GM19397 (cell line): Measurements from ENCODE around the gene USHBP1.

Experiments used
- ATAC-seq: cut with Tn5 transposase; IDR thresholded peaks from one replicate; pipeline ENCODE4 v1.9.1; 2021; ENCODE audit warnings: mild to moderate bottlenecking, moderate library complexity; ENCODE audit not compliant: unreplicated experiment

Gene USHBP1, protein sequence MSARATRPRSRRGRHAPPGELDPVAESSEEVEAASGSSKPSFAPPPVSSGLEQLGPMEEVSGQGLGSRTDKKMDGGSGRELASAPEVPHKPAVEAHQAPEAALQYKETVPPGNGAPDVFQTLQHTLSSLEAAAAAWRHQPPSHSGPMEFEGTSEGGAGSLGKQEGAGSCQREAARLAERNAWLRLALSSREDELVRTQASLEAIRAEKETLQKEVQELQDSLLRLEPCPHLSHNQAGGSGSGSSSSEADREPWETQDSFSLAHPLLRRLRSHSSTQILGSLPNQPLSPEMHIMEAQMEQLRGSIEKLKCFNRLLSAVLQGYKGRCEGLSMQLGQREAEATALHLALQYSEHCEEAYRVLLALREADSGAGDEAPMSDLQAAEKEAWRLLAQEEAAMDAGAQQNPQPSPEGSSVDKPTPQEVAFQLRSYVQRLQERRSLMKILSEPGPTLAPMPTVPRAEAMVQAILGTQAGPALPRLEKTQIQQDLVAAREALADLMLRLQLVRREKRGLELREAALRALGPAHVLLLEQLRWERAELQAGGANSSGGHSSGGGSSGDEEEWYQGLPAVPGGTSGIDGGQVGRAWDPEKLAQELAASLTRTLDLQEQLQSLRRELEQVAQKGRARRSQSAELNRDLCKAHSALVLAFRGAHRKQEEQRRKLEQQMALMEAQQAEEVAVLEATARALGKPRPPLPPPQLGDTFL

DNA sequence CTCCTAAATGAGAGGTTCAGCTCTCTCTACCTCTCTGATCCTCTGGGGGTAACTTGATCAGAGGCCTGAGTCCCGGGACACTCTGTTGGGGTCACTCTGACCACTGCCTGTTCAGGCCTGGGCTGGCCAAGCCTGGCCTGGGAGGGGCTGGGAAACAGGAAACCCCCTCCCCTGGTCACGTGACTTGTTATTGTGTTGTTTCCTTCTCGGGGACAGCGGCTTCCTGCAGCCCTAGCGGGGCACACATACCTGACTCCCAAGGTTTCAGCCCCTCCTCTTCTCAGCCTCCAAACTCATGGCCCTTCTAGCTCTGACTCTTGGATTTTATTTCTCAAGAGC, at the start of gene USHBP1:
TSS of gene USHBP1 (minus strand) at position 105 of the 339 bp plus-strand sequence. CDS start 446 bp downstream, outside the sequence.
- no peak for ATAC-seq

DNA sequence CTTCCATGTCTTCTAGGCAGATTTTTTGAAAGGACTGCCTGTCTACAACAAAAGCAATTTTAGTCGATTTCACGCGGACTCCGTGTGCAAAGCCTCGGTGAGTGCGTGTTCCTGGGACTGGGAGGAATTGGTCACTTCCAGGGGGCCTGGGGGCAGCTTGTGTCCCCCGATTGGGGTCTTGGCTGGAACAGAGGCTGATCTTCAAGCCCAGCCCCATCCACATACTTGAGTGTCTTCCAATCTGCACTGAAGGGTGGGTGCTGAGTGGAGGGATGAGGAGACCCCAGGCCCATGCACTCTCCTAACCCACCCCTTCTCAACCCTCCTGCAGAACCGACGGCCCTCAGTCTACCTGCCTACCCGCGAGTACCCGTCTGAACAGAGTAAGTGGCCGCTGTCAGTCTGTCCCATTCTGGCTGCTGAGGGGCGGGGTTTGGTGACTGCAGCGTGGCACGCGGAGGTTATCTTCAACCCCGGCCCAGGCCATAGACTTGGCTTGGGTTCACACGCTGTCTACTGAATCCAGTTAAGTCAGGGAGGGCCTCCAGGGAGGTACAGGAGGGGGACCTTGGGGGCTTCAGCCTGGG, 49.6 kb upstream of the USHBP1 start:
- no peak for ATAC-seq

DNA sequence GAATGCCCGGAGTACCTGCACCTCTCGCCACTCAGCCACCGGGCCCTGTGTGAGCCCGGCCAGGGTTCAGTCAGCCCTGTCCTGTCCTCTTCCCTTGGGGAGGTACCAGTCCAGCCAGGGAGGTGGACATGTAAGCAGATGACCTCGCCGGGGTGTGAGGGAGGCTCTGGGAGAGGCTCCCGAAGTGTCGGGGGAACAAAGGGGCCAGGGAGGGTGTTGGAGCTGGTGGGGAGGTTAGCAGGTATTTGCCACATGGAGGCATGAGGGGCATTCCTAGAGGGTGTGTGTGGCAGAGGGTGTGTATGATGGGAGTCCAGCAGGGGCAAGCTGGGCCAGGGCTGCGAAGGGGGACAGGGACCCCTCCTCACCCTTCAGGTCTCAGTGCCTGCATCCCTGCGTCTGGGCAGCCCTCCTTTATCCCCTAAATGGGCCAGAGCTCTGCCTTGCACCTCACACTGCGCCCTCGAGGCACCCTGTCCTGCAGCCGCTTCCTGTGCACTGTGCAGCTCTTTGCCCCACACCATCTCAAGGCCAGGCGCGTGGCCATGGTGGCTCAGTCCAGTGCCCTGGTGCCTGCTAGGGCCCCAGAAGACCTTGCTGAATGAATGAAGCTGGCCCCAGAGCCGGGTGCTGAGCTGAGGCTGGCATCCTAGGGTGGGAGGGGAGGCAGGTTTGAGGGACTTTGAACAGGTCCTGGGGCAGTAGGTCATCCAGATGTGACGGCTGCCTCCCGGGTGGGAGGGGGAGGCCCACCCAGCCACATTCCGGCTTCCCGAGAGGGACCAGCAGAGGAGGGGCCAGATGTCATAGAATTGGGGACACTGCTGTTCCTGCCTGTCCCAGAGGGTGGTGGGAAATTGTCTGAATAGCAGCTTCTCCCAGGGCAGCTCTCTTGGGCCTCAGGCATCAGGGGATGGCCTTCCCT, 47.9 kb upstream of the USHBP1 start:
- ATAC-seq, result no peak

DNA sequence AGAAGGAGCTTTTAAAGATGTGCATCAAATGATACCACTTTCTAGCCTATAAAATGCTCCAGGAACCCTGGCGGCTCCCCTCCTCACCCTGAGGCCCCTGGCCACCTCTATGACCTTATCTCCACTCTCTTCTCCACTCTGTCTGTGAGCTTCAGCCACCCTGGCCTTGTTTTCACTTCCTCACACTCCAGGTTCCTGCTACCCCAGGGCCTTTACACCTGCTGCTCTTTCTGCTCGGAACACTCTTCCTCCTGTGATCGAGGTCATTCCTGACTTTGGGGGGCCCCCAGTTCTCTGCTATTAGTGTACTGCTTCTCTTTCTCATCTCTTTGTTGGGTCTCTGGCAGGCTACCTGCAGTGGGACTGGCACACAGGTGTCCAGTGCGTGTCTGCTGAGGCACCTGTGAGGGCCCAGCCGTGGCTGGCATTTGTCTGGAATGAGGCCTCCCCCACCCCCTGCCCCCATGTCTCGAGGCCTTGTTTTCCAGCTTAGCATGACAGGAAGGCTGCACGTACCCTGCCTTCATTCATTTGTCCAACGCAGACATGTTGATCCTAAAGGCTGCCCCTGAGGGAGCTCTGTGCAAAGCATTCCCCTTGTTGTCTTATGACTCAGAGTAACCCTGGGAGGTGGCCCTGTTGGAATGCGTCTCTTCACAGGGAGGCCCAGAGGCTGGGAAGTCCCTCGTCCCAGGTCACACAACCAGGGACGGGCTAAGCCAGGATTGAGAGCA, 47.1 kb upstream of the USHBP1 start:
- no peak for ATAC-seq

DNA sequence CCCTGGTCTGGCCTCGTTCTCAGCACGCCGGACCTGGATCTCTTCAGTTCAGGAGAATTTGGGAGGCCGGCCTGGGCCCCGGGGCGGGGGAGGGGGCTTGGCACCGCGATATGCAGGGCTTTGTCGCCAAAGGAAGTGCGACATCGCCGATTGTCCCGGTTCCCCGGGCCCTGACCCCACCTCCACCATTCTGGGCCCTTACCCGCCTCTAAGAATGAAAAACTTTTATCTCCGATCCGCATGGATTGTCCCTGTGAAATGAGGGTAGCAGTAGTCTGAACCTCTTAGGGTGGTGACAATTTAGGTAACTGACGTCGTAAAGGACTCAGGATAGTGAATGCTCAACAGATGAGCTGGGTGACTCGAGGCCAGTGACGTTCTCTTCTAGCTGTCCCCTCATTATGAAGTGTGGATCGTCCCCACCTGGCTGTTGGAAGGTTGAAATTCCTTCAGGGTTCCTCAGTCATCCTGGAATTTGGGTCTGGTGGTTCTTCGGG, 45.5 kb upstream of the USHBP1 start:
- ATAC-seq, result no peak

DNA sequence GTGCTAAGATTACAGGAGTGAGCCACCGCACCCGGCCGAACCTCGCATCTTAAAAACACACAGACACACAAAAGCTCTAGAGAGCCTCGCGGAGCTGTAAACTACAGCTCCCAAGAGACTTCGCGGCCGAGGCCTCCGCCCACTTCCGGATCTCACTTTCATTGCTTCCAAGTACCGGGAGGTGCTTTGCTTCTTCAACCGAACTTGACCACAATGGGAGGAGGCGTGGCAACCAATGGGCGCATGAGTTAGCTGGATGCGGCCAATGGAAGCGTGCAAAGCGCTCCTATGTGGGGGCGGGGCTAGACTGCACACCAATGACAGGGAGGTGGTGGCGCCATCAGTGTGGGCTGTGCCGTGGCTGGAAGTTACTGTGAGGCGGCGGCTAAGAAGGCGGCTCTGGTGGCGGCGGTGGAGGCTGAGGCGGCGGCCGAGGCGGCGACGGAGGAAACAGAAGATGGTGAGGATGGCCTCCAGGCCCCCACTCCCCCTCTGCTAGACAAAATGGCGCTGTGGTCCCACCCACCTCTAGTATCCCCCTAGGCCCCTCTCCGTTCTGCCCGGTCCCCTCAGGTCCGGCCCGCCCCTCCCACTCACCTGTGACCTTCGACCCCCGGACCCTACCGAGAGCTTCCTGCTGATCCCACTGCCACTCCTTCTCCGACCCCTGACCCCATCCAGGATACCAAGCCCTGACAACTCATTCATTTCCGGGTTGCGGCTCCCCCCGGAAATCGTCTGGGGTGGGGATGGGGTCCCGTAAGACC, 44.8 kb upstream of the USHBP1 start, which contains the start of gene DDA1:
TSS of gene DDA1 (plus strand) at position 366 of the 767 bp plus-strand sequence. CDS start at position 458, 92 bp downstream.
- ATAC-seq, result peak; percentile 44

DNA sequence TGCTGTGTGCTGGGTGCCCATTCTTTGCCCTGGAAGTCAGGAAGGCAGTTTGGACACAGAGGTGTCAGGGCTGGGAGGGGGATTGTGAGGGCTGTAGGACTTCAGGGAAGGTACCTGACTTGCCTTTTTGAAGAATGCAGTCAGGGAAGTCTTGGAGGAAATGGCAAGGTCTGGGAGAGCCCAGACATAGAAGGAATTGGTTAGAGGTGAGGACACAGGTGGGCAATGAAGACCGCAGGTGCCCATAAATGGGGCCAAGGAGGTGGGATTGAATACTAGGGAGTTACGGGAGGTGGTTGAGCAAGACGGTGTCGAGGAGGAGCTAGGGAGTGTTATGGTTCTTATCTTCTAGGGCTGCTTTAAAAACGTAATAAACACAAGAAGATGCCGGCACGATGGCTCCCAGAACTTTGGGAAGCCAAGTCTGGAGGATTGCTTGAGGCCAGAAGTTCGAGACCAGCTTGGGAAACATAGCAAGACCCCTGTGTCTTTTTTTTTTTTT, 43.4 kb upstream of the USHBP1 start:
- ATAC-seq, result no peak

DNA sequence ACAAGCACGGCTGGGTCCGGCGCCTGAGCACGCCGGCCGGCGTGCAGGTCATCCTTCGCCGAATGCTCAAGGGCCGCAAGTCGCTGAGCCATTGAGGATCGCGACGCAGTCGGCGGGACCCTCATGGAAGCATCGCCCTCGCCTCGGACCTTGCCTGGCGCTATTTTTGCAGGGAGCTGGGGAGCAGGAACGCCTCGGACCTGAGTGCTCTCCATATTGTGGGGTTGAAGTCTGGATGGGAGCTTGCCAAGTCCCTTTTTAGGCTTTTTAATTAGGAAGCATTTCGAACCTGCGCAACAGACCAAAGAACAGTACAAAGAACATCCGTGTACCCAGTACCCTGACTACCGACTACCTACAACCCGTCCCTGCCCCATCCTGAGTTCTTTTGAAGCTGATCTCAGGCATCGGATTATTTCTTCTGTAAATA, 41.8 kb upstream of the USHBP1 start:
- no peak for ATAC-seq

DNA sequence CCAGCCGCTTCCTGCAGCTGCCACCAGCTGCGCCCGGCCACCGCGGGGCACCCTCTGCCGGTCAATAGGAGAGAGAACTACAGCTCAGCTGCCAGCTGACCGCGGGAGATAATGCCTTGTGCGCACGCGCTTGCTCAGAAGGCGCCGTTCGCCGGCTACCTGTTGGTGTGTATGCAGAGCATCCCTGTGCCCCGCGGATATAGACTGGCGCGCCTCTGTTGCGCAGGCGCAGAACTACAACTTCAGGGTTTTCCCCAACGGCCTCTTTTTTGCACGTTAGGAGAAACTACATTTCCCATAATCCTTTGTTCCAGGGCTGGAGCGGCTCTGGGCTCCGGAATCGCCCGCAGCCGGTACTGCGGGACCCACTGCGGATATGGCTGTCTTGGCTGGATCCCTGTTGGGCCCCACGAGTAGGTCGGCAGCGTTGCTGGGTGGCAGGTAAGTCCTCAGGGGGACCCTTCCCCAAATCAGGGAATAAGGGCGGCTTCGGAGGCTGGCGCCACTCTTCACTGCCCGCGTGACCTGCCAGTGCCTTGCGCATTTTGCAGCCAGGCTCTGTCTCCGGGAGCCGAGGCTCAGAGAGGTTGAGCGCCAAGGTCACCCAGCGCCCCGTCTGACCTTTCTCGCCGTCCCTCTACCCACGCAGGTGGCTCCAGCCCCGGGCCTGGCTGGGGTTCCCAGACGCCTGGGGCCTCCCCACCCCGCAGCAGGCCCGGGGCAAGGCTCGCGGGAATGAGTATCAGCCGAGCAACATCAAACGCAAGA, 41.2 kb upstream of the USHBP1 start, which contains the start of gene MRPL34:
TSS of gene MRPL34 (plus strand) at position 356 of the 768 bp plus-strand sequence. CDS start at position 377, 21 bp downstream.
- ATAC-seq, result peak; percentile 78

DNA sequence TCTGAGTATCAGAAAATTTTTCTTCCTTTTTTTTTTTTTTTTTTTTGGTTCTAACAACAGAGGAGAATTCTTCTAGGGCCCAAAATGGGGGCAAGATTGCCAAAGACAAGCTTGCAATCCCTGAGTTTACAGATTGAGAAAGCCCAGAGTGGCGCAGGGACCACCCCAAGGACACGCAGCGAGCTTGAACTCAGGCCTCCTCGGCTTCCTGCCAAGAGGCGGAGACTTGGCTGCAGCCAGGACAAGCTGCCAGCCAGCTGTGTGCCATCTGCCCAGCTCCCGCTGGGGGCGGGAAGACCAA, 40.6 kb upstream of the USHBP1 start:
- ATAC-seq, result no peak

DNA sequence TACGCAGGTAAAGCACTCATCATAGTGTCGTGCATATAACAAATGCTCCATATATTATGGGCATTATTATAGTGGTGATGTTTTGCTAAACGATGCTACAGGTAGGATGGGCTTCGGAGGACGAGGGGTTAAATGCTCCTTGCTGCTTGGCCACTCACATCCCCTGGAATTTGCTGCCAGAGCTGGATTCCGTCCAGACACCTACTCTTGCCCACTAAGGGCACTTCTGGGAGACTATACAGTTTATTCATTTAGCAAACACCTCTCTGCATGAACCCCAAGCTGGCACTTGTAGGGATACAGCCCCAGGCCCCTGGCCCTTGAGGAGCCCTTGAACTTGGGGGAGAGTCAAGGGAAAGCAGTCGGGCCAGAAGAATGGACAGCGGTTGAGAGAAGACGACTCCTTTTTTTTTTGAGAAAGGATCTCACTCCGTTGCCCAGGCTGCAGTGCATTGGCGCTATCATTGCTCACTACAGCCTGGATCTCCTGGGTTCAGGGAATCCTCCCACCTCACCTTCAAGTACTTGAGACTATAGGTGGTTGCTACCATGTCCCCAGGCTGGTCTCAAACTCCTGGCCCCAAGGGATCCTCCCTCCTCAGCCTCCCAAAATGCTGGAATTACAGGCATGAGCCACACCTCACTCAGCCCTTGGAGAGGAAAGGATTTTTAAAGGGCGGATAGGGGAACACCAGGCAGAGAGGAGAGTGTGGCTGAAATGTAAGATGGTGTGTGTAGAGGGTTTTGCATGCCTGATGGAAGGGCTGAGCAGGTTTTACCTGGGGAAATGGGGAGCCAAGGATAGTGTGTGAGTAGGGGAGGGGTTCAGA, 40.1 kb upstream of the USHBP1 start:
- ATAC-seq, result no peak

DNA sequence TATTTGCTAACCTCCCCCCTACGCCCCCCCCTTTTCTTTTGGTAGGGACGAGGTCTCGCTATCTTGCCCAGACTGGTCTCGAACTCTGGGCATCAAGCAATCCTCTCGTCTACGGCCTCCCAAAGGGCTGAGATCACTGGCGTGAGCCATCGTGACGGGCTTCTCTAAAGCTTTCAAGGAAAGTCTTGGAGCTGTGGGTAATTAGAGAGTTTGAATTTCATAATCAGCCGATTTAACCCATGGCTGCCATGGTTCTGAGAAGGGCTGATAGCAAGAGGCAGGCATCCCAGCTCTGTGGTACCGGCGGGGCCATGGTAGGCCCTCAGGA, 39.4 kb upstream of the USHBP1 start:
- ATAC-seq, result no peak

DNA sequence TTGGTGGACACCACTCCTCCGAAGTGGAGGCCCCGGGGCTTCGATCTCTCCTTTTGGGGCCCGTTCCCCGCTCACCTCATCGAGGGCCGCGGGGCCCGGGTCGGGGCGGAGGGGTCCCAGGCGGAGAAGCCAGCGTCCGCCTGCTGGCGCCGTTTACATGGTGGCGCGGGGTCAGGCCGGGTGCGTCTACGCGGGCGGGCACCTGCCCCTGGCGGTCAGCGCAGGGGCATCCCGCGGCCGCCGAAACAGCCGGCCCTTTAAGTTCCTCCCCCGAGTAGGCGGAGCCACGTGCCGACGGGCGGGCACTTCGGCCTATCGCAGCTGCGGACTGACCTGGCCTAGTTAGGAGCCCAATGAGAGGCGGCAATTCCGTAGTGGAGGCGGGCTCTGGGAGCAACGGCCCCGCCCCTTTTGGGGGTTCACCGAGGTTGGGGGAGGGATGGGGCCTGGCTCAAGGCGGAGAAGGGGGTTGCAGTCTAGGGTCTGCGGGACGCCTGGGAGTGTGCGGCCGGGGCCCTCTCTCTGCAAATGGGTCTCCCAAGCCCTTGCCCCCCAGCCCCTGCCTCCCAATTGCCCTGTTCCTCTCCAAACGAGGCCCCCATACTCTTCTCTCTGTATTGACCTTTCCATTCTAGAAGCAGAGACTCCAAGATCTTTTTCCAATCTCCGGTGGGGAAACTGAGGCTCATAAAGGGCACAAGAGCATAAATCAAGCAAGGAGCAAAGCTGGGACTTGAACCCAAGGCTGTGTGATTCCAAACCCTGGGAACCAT, 38.8 kb upstream of the USHBP1 start, which contains the start of gene ABHD8:
TSS of gene ABHD8 (minus strand) at position 259 of the 773 bp plus-strand sequence. CDS start 1,809 bp downstream, outside the sequence.
- ATAC-seq, result peak; percentile 45

DNA sequence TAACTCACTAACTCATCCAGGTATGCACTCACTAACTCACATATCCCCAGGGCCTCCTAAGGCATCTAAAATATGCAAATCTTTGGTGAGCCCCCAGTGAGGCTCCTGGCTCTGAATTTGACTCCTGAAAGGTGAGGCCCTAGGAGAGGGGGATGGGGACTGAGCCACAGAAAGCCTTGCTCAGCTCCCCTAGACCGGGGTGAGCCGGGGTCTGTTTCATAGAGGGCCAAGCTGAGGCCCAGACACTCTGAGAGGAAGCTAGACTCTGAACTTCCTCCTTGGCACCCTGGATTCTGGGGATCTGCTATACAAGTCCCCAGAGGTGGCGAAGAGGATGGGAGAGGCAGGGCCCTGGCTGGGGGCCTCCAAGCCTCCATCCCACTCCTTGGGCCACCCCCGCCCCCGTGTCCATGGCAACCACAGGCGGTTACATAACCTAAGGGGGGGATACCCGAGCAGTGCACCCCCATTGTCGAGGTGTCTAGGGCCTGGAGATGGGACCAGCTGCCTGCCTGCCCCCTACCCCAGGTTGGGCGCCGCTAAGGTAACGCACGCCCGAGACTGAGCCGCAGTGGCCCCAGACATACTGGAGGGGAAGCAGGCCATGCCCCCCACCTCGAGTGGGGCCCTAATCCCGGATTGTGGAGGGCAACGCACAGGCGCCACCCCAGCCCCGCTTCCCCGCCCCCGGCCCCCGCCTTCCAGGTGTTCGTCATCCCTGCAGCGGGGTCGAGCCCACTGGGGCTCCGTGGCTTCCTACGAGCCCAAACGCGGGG, 38.0 kb upstream of the USHBP1 start:
- no peak for ATAC-seq

DNA sequence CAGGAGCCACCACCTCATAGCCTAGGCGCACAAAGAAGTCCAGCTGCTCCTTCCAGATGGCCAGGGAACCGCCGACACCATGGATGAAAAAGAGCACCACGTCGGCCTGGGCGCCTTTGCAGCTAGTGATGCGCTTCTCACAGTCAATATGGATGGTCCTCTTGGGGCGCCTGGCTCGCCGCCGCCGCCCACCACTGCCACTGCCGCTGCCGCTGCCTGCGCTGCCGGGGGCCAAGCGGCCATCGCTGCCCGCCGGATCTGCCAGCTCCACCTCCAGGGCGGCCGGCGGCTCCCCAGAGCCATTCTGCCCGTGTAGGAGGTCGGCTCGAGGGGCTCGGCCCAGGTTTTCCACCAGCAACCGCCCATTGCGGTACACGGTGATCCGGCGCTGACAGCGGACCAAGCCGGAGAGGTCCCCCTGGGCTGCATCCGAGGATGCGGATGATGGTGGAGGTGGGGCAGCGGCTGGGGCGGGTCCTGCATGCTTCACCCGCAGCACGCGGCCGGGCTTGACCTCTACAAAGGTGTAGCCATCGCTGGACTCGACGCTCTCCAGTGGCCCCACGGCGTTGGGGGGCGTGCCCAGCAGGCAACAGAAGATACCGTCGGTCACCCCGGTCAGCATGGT, 36.6 kb upstream of the USHBP1 start:
- ATAC-seq, result no peak
